ENCODE data around the gene CUEDC2.
A peak's percentile ranks its signal among the peaks of the same experiment; 100 is the strongest.

CUEDC2 gene

GRCh38 chr10:102418622-102419268 lies 13.6 kb downstream of the CUEDC2 start, which contains the start of gene PSD:
Gene PSD, minus strand, starts transcription at chr10:102418785. Its CDS starts 1,747 bp downstream, at chr10:102417038.
- 1 to 2% methylated on average over 40 to 44 of the region's 45 CpGs for WGBS, 2 experiments
- peaks cover 52% of the 10 kb centered on the region for H3K4me1 ChIP-seq (ENCODE audit: control insufficient read depth, insufficient read depth, low read length)
- peak within 1 kb of the TSS; percentile 89 for H3K4me3 ChIP-seq (ENCODE audit: insufficient read depth, low read depth, low read length)
- peaks cover 7% of the 10 kb centered on the region for H3K36me3 ChIP-seq (ENCODE audit: control insufficient read depth, insufficient read depth, low read length)
- H3K27ac ChIP-seq (ENCODE audit: insufficient read depth, low read depth, low read length, poor library complexity, severe bottlenecking), result peak within 1 kb of the TSS; percentile 68
- H3K9me3 ChIP-seq (ENCODE audit: control insufficient read depth, low read length), result no peaks in the 10 kb centered on the region
- H3K27me3 ChIP-seq (ENCODE audit: control insufficient read depth, insufficient read depth, low read length, poor library complexity, severe bottlenecking), result peaks cover 21% of the 10 kb centered on the region

- whole genome bisulfite sequencing, 2 experiments, result 91 to 93% methylated on average over 20 of the region's 20 CpGs
- peaks cover 64% of the 10 kb centered on the region for H3K4me1 ChIP-seq (ENCODE audit: control insufficient read depth, insufficient read depth, low read length)
- no peak overlapping the region for H3K27ac ChIP-seq (ENCODE audit: insufficient read depth, low read depth, low read length, poor library complexity, severe bottlenecking)
- no peak overlapping the region for H3K4me3 ChIP-seq (ENCODE audit: insufficient read depth, low read depth, low read length)
- H3K27me3 ChIP-seq (ENCODE audit: control insufficient read depth, insufficient read depth, low read length, poor library complexity, severe bottlenecking), result peaks cover 22% of the 10 kb centered on the region
- no peaks in the 10 kb centered on the region for H3K36me3 ChIP-seq (ENCODE audit: control insufficient read depth, insufficient read depth, low read length)
- no peaks in the 10 kb centered on the region for H3K9me3 ChIP-seq (ENCODE audit: control insufficient read depth, low read length)
These were observed 15.7 kb downstream of the CUEDC2 start for GRCh38 chr10:102416695-102417094.

- WGBS, 2 experiments, result 88 to 90% methylated on average over 9 of the region's 9 CpGs
- Histone ChIP-seq H3K4me3 (ENCODE audit: insufficient read depth, low read depth, low read length) (no peak overlapping the region), H3K4me1 (ENCODE audit: control insufficient read depth, insufficient read depth, low read length) (peaks cover 67% of the 10 kb centered on the region), H3K9me3 (ENCODE audit: control insufficient read depth, low read length) (no peaks in the 10 kb centered on the region), H3K27ac (ENCODE audit: insufficient read depth, low read depth, low read length, poor library complexity, severe bottlenecking) (no peak overlapping the region), H3K36me3 (ENCODE audit: control insufficient read depth, insufficient read depth, low read length) (no peaks in the 10 kb centered on the region), H3K27me3 (ENCODE audit: control insufficient read depth, insufficient read depth, low read length, poor library complexity, severe bottlenecking) (peaks cover 22% of the 10 kb centered on the region)
These were observed 16.1 kb downstream of the CUEDC2 start for GRCh38 chr10:102416283-102416682.

GRCh38 chr10:102414749-102415148 lies 17.6 kb downstream of the CUEDC2 start:
- H3K36me3 ChIP-seq (ENCODE audit: control insufficient read depth, insufficient read depth, low read length), result no peaks in the 10 kb centered on the region
- no peaks in the 10 kb centered on the region for H3K9me3 ChIP-seq (ENCODE audit: control insufficient read depth, low read length)
- WGBS, 2 experiments, result 81 to 82% methylated on average over 20 of the region's 20 CpGs
- peaks cover 37% of the 10 kb centered on the region for H3K27me3 ChIP-seq (ENCODE audit: control insufficient read depth, insufficient read depth, low read length, poor library complexity, severe bottlenecking)
- H3K27ac ChIP-seq (ENCODE audit: insufficient read depth, low read depth, low read length, poor library complexity, severe bottlenecking), result no peak overlapping the region
- no peak overlapping the region for H3K4me3 ChIP-seq (ENCODE audit: insufficient read depth, low read depth, low read length)
- H3K4me1 ChIP-seq (ENCODE audit: control insufficient read depth, insufficient read depth, low read length), result peaks cover 75% of the 10 kb centered on the region

- Histone ChIP-seq H3K4me3 (ENCODE audit: insufficient read depth, low read depth, low read length) (no peak overlapping the region), H3K4me1 (ENCODE audit: control insufficient read depth, insufficient read depth, low read length) (peaks cover 79% of the 10 kb centered on the region), H3K36me3 (ENCODE audit: control insufficient read depth, insufficient read depth, low read length) (no peaks in the 10 kb centered on the region), H3K9me3 (ENCODE audit: control insufficient read depth, low read length) (no peaks in the 10 kb centered on the region), H3K27ac (ENCODE audit: insufficient read depth, low read depth, low read length, poor library complexity, severe bottlenecking) (no peak overlapping the region), H3K27me3 (ENCODE audit: control insufficient read depth, insufficient read depth, low read length, poor library complexity, severe bottlenecking) (peaks cover 45% of the 10 kb centered on the region)
- 73 to 79% methylated on average over 16 of the region's 16 CpGs for WGBS, 2 experiments
These were observed 18.4 kb downstream of the CUEDC2 start for GRCh38 chr10:102413806-102414561.

GRCh38 chr10:102413053-102413705 lies 19.2 kb downstream of the CUEDC2 start:
- Histone ChIP-seq H3K27me3 (ENCODE audit: control insufficient read depth, insufficient read depth, low read length, poor library complexity, severe bottlenecking) (peaks cover 48% of the 10 kb centered on the region), H3K4me3 (ENCODE audit: insufficient read depth, low read depth, low read length) (no peak overlapping the region), H3K9me3 (ENCODE audit: control insufficient read depth, low read length) (no peaks in the 10 kb centered on the region), H3K4me1 (ENCODE audit: control insufficient read depth, insufficient read depth, low read length) (peaks cover 72% of the 10 kb centered on the region), H3K36me3 (ENCODE audit: control insufficient read depth, insufficient read depth, low read length) (no peaks in the 10 kb centered on the region), H3K27ac (ENCODE audit: insufficient read depth, low read depth, low read length, poor library complexity, severe bottlenecking) (peak overlapping the region; percentile 78)
- WGBS, 2 experiments, result 12 to 13% methylated on average over 5 of the region's 5 CpGs

- H3K36me3 ChIP-seq (ENCODE audit: control insufficient read depth, insufficient read depth, low read length), result no peaks in the 10 kb centered on the region
- peak overlapping the region; percentile 36 for H3K27ac ChIP-seq (ENCODE audit: insufficient read depth, low read depth, low read length, poor library complexity, severe bottlenecking)
- 93% methylated on average over 10 of the region's 10 CpGs for WGBS, 2 experiments
- no peaks in the 10 kb centered on the region for H3K9me3 ChIP-seq (ENCODE audit: control insufficient read depth, low read length)
- H3K4me1 ChIP-seq (ENCODE audit: control insufficient read depth, insufficient read depth, low read length), result peaks cover 68% of the 10 kb centered on the region
- H3K27me3 ChIP-seq (ENCODE audit: control insufficient read depth, insufficient read depth, low read length, poor library complexity, severe bottlenecking), result peaks cover 55% of the 10 kb centered on the region
- H3K4me3 ChIP-seq (ENCODE audit: insufficient read depth, low read depth, low read length), result no peak overlapping the region
These were observed 20.1 kb downstream of the CUEDC2 start for GRCh38 chr10:102412293-102412692.

- no peaks in the 10 kb centered on the region for H3K36me3 ChIP-seq (ENCODE audit: control insufficient read depth, insufficient read depth, low read length)
- peak overlapping the region; percentile 36 for H3K27ac ChIP-seq (ENCODE audit: insufficient read depth, low read depth, low read length, poor library complexity, severe bottlenecking)
- no peaks in the 10 kb centered on the region for H3K9me3 ChIP-seq (ENCODE audit: control insufficient read depth, low read length)
- H3K4me1 ChIP-seq (ENCODE audit: control insufficient read depth, insufficient read depth, low read length), result peaks cover 68% of the 10 kb centered on the region
- no peak overlapping the region for H3K4me3 ChIP-seq (ENCODE audit: insufficient read depth, low read depth, low read length)
- peaks cover 62% of the 10 kb centered on the region for H3K27me3 ChIP-seq (ENCODE audit: control insufficient read depth, insufficient read depth, low read length, poor library complexity, severe bottlenecking)
- whole genome bisulfite sequencing, 2 experiments, result 89 to 90% methylated on average over 14 of the region's 14 CpGs
These were observed 20.8 kb downstream of the CUEDC2 start for GRCh38 chr10:102411341-102412255.

GRCh38 chr10:102410429-102411073 lies 21.8 kb downstream of the CUEDC2 start:
- Histone ChIP-seq H3K4me1 (ENCODE audit: control insufficient read depth, insufficient read depth, low read length) (peaks cover 63% of the 10 kb centered on the region), H3K36me3 (ENCODE audit: control insufficient read depth, insufficient read depth, low read length) (no peaks in the 10 kb centered on the region), H3K27ac (ENCODE audit: insufficient read depth, low read depth, low read length, poor library complexity, severe bottlenecking) (no peak overlapping the region), H3K9me3 (ENCODE audit: control insufficient read depth, low read length) (no peaks in the 10 kb centered on the region), H3K27me3 (ENCODE audit: control insufficient read depth, insufficient read depth, low read length, poor library complexity, severe bottlenecking) (peaks cover 71% of the 10 kb centered on the region), H3K4me3 (ENCODE audit: insufficient read depth, low read depth, low read length) (peak overlapping the region; percentile 31)
- WGBS, 2 experiments, result 6 to 8% methylated on average over 48 of the region's 48 CpGs

Measured in ectodermal cell (in vitro differentiated cells).